HG03520 (cell line): Measurements from ENCODE around the gene APBB2.

Experiments used
- ATAC-seq: cut with Tn5 transposase; IDR thresholded peaks from one replicate; pipeline ENCODE4 v1.9.1; 2021; ENCODE audit warnings: mild to moderate bottlenecking, moderate library complexity; ENCODE audit not compliant: unreplicated experiment

Gene APBB2

GRCh38 chr4:40875507-40876150 lies 338.7 kb downstream of the APBB2 start:
- no peak for ATAC-seq

DNA sequence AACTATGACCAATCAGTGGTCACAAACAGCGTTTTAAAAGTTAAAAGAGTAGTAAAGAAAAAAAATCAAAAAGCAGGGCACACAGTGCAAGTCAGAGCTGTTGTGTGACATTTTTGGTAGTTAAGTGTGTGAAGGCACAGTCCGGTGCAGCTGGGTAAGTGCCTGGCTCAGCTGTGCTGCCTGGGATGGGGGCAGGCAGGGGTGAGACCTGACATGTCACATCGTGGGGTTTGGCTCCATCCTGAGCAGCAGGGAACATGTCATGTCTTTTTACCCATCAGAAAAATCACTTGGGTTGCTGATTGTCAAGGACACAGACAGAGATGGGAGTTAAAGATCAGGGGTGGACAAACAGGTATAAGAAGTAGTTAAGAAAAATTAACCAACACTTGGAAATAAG lies 339.4 kb downstream of the APBB2 start:
- no peak for ATAC-seq

DNA sequence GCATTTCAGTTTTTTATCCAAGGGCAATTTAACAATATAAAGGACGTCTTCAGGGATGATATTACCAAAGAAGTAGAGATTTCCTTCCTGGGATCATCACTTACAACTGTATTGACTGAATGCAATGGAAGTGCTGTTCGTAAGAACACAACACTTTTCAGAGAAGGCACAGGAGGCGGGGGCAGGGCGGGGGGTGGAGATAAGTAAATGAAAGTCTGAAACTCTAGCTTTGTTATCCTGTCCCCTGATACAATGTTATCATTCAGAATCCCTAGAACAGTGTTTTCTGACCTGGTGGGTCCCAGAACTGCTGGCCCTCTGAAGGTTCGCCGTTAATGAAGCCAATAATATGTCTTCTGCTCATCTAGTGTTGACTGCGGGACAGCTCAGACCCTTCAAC lies 340.0 kb downstream of the APBB2 start:
- ATAC-seq: no peak

- no peak for ATAC-seq
Observed at GRCh38 chr4:40871695-40872250, 342.6 kb downstream of the APBB2 start.

DNA sequence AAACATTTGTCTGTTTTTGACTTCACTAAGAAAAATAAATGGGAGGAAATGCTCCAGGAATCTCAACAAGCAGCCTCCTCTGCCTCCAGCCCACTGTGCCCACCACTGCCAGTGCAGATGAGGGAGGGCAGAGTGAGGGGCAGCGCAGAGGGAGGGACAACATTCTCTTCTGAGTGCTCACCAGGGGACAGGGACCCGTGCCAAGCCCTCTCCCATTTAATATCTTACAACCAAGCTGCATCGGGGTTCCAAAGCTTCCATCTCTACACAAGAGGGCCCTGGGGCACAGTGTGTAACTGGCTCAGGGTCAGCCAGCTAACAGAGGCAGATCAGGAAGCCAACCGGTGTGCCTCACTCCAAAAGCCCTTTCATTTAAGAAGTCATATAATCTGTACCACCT lies 344.2 kb downstream of the APBB2 start:
- ATAC-seq: no peak

GRCh38 chr4:40865696-40866095 lies 348.6 kb downstream of the APBB2 start:
- ATAC-seq: no peak

DNA sequence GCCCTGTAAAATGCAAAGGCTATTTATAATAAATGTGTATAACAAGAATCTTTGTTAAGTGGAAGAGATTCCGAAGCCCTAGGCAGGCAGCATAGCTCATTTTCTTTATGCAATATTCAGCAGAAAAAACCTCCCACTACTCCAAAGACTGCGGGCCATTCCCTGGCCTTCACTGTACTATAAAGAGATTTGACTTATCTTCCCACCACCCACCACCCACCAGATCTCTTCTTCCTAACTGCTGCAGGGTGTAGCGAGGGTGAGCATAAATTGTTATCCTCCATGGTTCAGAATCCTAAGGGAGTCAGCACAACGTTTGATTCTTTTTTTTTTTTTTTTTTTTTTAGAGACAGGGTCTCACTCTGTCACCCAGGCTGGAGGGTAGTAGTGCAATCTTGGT lies 349.8 kb downstream of the APBB2 start:
- no peak for ATAC-seq

DNA sequence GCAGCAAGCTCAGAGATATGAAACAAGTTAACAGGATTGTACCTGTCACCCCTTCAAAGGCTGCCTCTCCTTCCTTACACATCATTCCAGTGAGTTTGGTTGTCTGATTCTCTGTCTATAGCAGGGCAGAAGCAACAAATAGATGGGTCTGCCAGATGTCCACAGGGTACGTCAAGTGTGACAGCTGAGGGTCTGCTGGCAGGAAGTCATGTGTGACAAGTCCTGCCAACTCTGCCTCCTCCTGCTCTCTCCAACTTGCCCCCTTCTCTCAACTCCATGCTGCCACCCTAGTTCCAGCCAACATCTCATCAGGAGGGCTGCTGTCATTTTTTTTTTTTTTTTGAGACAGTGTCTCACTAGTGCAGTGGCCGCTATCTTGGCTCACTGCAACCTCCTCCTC lies 355.4 kb downstream of the APBB2 start:
- ATAC-seq: no peak

- no peak for ATAC-seq
Observed at GRCh38 chr4:40857956-40858355, 356.4 kb downstream of the APBB2 start.

DNA sequence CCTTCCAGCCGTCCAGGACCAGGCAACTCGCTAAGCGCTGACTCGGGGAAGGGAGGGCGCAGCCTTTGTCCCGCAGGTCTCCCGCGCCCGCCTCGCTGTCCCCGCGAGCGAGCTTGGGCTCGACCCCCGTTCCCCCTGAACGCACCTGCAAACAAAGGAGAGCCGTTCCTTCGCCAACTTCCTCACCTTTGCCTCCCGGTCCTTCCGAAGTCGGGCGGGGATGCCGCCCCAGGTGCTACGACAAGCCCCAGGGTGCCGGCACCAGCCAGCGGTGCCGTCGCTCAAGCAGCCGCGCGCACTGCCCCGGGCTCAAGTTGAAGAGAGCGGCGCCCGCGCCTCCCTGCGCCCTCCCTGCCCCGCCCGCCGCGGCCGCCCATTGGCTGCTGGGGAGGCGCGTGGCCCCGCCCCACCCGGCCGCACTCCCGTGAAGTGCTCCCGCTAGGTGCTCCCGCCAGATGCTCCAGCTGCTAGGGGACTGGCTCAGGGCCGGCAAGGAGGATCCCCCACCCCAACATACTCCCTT lies 357.4 kb downstream of the APBB2 start:
- peak; percentile 94 for ATAC-seq

DNA sequence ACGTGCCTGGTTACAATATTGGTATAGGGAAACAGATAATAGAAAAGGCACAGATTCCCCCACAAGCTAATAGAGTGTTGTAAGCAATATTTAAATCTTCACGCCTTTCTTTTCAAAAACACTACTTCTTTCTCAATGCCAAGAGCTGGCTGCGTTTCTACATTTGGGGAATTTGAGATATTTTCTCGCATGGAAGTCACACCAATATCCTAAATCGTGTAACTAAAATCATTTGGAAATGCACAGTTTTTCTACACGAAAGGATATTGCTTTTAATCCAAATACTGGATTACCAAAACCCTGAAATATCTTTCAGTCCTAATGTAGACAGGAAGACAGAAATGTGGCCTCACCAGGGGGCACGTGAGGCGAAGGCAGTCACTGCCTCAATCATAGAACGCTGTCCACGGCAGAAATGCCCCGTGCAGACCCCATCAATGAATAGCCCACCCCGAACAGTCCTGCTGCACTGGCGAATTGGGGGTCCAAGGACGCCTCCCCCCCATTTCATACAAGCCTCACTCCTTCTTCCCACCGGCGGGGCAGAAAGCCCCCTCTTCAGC lies 358.0 kb downstream of the APBB2 start:
- ATAC-seq: no peak

GRCh38 chr4:40850496-40850895 lies 363.8 kb downstream of the APBB2 start:
- no peak for ATAC-seq

- no peak for ATAC-seq
Observed at GRCh38 chr4:40848940-40849339, 365.4 kb downstream of the APBB2 start.

GRCh38 chr4:40848251-40848650 lies 366.1 kb downstream of the APBB2 start:
- ATAC-seq: no peak

DNA sequence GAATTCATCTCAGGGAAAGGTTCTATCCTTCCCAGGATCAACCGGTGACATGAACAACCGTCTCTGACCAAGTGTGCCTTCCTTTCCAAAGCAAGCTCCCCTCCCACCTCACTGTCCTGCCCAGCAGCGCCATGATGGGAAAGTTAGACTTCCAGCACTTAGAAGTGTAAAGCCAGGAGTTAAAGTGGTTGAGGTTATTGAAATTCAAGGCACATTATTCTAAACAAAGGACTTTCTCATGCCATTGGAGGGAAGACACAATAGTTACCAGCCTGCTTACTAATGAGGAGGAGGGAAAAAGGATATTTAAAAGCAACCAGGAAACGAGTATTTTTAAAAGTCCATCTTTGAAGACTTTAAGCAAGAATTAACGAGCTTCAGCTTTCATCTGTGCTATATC lies 367.8 kb downstream of the APBB2 start:
- no peak for ATAC-seq

- no peak for ATAC-seq
Observed at GRCh38 chr4:40845154-40845835, 369.0 kb downstream of the APBB2 start.

GRCh38 chr4:40844261-40844660 lies 370.1 kb downstream of the APBB2 start:
- no peak for ATAC-seq

DNA sequence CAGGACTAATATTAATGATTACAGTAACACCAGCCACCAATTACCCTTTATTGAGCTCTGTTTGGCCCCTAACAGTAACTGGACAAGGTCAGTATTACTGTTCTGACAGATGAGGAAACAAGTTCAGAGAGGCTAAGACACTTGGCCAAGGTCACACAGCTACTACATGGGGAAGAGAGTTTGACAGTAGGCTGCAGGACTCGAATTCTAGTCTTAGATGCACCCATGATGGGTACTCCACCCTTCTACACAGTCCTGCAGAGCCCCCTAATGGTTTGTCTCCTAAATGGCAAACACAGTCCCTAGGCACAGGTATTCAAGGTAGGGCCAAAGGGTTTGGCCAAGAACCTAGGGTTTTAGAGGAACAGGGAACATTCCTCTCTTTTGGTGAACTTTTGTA lies 370.6 kb downstream of the APBB2 start:
- no peak for ATAC-seq

- no peak for ATAC-seq
Observed at GRCh38 chr4:40842725-40843423, 371.5 kb downstream of the APBB2 start.

DNA sequence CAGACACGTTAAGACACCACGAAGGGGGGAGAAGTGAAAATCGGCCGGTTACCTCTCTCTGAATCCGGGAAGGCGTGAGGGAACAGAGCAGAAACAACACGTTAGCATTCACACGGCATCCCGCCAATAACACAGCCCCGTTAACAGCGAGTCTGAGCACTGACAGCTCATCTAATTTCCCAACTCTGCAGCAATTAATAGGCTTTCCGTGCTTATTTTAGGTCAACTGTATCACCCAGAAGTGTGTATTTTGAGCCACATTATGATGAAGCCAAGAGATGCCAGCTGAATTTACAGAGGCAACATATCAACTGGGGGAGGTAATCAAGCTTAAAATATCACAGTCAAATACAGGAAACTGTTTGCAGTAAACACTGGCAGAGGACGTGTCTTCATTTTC lies 372.0 kb downstream of the APBB2 start:
- ATAC-seq: no peak

DNA sequence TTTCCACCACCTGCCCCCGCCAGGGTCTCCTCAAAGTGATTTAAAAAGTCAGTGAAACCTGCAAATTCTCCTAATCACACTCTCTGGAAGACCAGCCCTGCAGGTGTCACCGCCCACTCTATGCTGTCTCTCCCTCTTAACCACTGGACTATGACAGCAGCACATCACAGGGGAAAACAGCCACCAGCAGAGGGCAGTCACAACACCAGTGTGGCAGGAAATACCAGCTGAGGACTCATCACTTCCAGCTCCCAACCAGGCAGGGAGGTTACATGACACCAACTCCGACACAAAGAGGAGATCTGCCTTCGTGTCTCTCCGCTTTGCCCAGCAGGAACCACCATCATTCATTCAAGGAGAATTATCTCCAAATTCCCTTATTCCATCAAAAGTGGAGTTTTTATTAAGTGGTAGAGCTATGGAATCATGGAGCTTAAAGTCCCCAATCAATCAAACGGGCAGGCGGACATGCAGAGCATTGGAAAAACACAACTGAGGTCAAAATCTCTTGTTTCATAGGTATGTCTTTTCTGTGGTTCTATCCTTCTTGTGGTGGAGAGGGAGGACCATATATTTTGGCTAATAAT lies 373.3 kb downstream of the APBB2 start:
- no peak for ATAC-seq
